B cell (primary cell): ENCODE data around the gene STT3A. TPM values are rescaled to one million over a fixed set of nuclear protein-coding genes. Genes with fewer than 3 reads are reported as not detected.

Experiments used
- ATAC-seq: fragments of 200-7000 bp; cut with Tn5 transposase; one replicate; pipeline ENCODE4 v1.10.0; 2021; ENCODE audit warnings: low read depth, mild to moderate bottlenecking, moderate number of reproducible peaks, moderate library complexity
- CTCF ChIA-PET: fragments of 350-600 bp; sonication (Branson Sonifier 250); formaldehyde crosslinking; loops from one replicate; lab custom pipeline; 2021; ENCODE audit warnings: antibody characterized with exemption, inconsistent platforms; lab: Charles Lee
- POLR2A ChIA-PET: fragments of 350-600 bp; sonication (Branson Sonifier 250); formaldehyde crosslinking; loops from one replicate; lab custom pipeline; 2021; ENCODE audit warnings: antibody characterized with exemption; lab: Charles Lee
- DNase-seq: peaks from one replicate; pipeline ENCODE4 v3.0.0; 2013
- H2AFZ ChIP-seq: 2 replicates; pipeline ENCODE4 v1.6.1; 2012; ENCODE audit warnings: mild to moderate bottlenecking, low read depth, low read length; ENCODE audit not compliant: insufficient read depth, poor library complexity, severe bottlenecking
- H3K27ac ChIP-seq, 2 donors: 1 replicate in 1 of 2; 2 replicates in 1 of 2; pipeline ENCODE4 v1.5.1; 2012 to 2013; ENCODE audit warnings: low read length in 2 of 2, mild to moderate bottlenecking in 2 of 2, moderate library complexity in 1 of 2
- H3K27me3 ChIP-seq, 4 experiments: fragments of 200-600 bp in 1 of 4; sonication (generic) in 1 of 4; replicated peaks in 1 of 4; 1 replicate in 2 of 4; 2 replicates in 2 of 4; pipeline versions ENCODE4 v1.6.1 to v1.7.0; 2013 to 2016; ENCODE audit warnings: low read length in 3 of 4, mild to moderate bottlenecking in 2 of 4, mixed read lengths in 1 of 4, moderate library complexity in 1 of 4; ENCODE audit not compliant: insufficient read depth in 4 of 4, control insufficient read depth in 3 of 4; ENCODE audit errors: control extremely low read depth in 1 of 4
- H3K36me3 ChIP-seq, 2 experiments: replicated peaks in 1 of 2; 1 replicate in 1 of 2; 2 replicates in 1 of 2; pipeline versions ENCODE4 v1.6.1 to v1.7.1; 2013; ENCODE audit warnings: low read length in 1 of 2; ENCODE audit not compliant: insufficient read depth in 2 of 2, control insufficient read depth in 1 of 2; ENCODE audit errors: control extremely low read depth in 1 of 2, extremely low read depth in 1 of 2
- H3K4me1 ChIP-seq, 2 donors: fragments of 200-600 bp in 1 of 2; sonication (generic) in 1 of 2; 1 replicate in 1 of 2; 2 replicates in 1 of 2; pipeline versions ENCODE4 v1.5.1 to v1.6.1; 2013 to 2017; ENCODE audit warnings: low read length in 2 of 2; ENCODE audit not compliant: control insufficient read depth in 2 of 2, insufficient read depth in 2 of 2
- H3K4me2 ChIP-seq: replicated peaks from 2 replicates; pipeline ENCODE3; 2012; ENCODE audit warnings: mild to moderate bottlenecking, low read depth, low read length; ENCODE audit not compliant: poor library complexity, severe bottlenecking
- H3K4me3 ChIP-seq, 5 experiments: fragments of 200-600 bp in 1 of 5; sonication (generic) in 1 of 5; 1 replicate in 3 of 5; 2 replicates in 2 of 5; pipeline versions ENCODE4 v1.5.1 to v1.7.0; 2011 to 2016; ENCODE audit warnings: low read length in 4 of 5, mild to moderate bottlenecking in 4 of 5, low read depth in 2 of 5, control low read depth in 1 of 5, moderate library complexity in 1 of 5; ENCODE audit not compliant: insufficient read depth in 1 of 5; ENCODE audit errors: control extremely low read depth in 1 of 5, extremely low read depth in 1 of 5
- H3K79me2 ChIP-seq: fragments of 200-600 bp; sonication (generic); one replicate; pipeline ENCODE4 v1.6.0; 2016; ENCODE audit warnings: low read length; ENCODE audit not compliant: control insufficient read depth, insufficient read depth
- H3K9ac ChIP-seq: fragments of 200-600 bp; sonication (generic); 2 replicates; pipeline ENCODE4 v1.6.1; 2017; ENCODE audit warnings: mild to moderate bottlenecking, low read length, moderate library complexity
- H3K9me3 ChIP-seq, 3 donors: one replicate each; pipeline versions ENCODE4 v1.6.1 to v1.7.1; 2013; ENCODE audit warnings: low read length in 2 of 3; ENCODE audit not compliant: control insufficient read depth in 2 of 3, insufficient read depth in 1 of 3; ENCODE audit errors: control extremely low read depth in 1 of 3
- H4K20me1 ChIP-seq: 2 replicates; pipeline ENCODE4 v1.6.0; 2012; ENCODE audit warnings: mild to moderate bottlenecking, low read length; ENCODE audit not compliant: insufficient read depth, control insufficient read depth, poor library complexity, severe bottlenecking
- H3K27ac Mint-ChIP-seq: one replicate; pipeline ENCODE4 v1.8.0; 2021; ENCODE audit warnings: mixed read lengths
- H3K27me3 Mint-ChIP-seq: one replicate; pipeline ENCODE4 v1.8.0; 2021; ENCODE audit warnings: mixed read lengths
- H3K4me1 Mint-ChIP-seq: one replicate; pipeline ENCODE4 v1.8.0; 2021; ENCODE audit warnings: mixed read lengths
- H3K4me3 Mint-ChIP-seq: one replicate; pipeline ENCODE4 v1.8.0; 2021; ENCODE audit warnings: mixed read lengths
- H3K9me3 Mint-ChIP-seq: one replicate; pipeline ENCODE4 v1.8.0; 2022; ENCODE audit warnings: mixed read lengths; ENCODE audit not compliant: insufficient read depth
- CTCF ChIP-seq: fragments of 200-600 bp; IDR thresholded peaks from one replicate; pipeline ENCODE4 v1.8.0; 2022; ENCODE audit warnings: antibody characterized with exemption, mild to moderate bottlenecking
- EZH2 ChIP-seq: IDR thresholded peaks from 2 replicates; pipeline ENCODE4 v1.6.1; 2012; ENCODE audit warnings: borderline replicate concordance, low read depth, mild to moderate bottlenecking, moderate library complexity, low read length; ENCODE audit not compliant: insufficient read depth, poor library complexity, severe bottlenecking
- WGBS: methylation state at CpG from one replicate; pipeline ENCODE4 v1.1.5; 2013; ENCODE audit warnings: missing lambda C conversion rate; ENCODE audit not compliant: insufficient coverage; 5-methylcytosine and 5-hydroxymethylcytosine counted together
- intact Hi-C: fragments of 100-400 bp; cut with micrococcal nuclease; formaldehyde crosslinking; loops from one replicate; pipeline ENCODE4 v1.10.0; 2022
- polyA plus RNA-seq: library from polyadenylated mRNA; depleted of rRNA; stranded (reverse); fragments of >200 nt; gene quantifications from 2 replicates; pipeline ENCODE4 v1.2.3, GENCODE V29; 2012
- total RNA-seq, 2 donors: library from RNA; stranded (reverse); fragments of 120-200 nt in 1 of 2; gene quantifications; 1 replicate in 1 of 2; 2 replicates in 1 of 2; pipeline versions ENCODE4 v1.2.3 to v1.2.4, GENCODE V29; 2013 to 2022

Gene STT3A
- total and polyA plus RNA-seq, 2 donors (not counting 1 experiment from before 2014, with no cell fraction given): 29.7 to 78.4 TPM

DNA sequence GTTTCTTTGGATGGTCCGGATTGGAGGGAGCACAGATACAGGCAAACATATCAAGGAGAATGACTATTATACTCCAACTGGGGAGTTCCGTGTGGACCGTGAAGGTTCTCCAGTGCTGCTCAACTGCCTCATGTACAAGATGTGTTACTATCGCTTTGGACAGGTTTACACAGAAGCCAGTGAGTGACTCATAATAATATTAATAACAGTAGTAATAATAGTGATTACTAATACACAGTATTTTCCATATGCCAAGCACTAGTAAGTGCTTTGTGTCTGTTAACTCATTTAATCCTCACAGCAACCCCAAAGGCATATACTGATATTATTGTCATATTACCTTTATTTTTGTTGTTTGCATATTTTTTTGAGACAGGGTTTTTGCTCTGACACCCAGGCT is 25.7 kb downstream of the STT3A start:
- H3K27me3 Mint-ChIP-seq: no peaks in the 10 kb centered on the region
- TF ChIP-seq EZH2 (no peak), CTCF (no peak)
- no peaks in the 10 kb centered on the region for H3K9me3 Mint-ChIP-seq
- intact Hi-C loops: no loop called here
- Histone ChIP-seq H3K79me2 (no peaks in the 10 kb centered on the region), H3K4me3 (no peak overlapping the region), H3K36me3 (peaks cover 1 to 75% of the 10 kb centered on the region in 2 experiments), H3K27me3 (no peaks in the 10 kb centered on the region), H3K4me2 (no peak overlapping the region), H2AFZ (no peak overlapping the region), H4K20me1 (no peaks in the 10 kb centered on the region), H3K4me1 (no peaks in the 10 kb centered on the region), H3K9me3 (no peaks in the 10 kb centered on the region), H3K27ac (no peak overlapping the region), H3K9ac (no peak overlapping the region)
- ATAC-seq (no peak), DNase-seq (no peak)
- CTCF ChIA-PET: no interaction called here
- no peaks in the 10 kb centered on the region for H3K4me1 Mint-ChIP-seq
- WGBS: no CpG with 5 or more reads among the region's 4 CpGs
- no peak overlapping the region for H3K4me3 Mint-ChIP-seq
- POLR2A ChIA-PET: no interaction called here
- no peak overlapping the region for H3K27ac Mint-ChIP-seq

DNA sequence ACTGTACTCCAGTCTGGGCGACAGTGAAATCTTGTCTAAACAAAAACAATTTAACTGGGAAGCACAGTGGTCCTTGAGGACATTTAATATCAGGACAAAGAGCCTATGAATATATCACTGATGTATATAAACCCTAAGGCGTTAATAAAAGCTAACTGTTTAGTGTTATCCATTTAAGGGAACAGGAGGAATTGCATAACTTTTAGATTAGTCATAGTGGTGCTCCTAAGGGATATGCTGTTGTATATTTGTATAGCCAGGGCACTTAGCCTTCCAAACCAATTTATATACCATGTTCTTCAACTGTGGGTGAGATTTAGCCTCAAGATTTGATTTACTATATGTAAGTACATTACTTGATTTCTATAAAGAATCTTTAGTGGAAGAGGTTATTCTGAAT is 29.3 kb downstream of the STT3A start:
- no peak overlapping the region for H3K9ac ChIP-seq
- TF ChIP-seq EZH2 (no peak), CTCF (no peak)
- no peaks in the 10 kb centered on the region for H3K79me2 ChIP-seq
- Mint-ChIP-seq H3K4me1 (peaks cover 14% of the 10 kb centered on the region), H3K4me3 (no peak overlapping the region), H3K9me3 (no peaks in the 10 kb centered on the region), H3K27me3 (no peaks in the 10 kb centered on the region), H3K27ac (no peak overlapping the region)
- no peak overlapping the region for H3K4me2 ChIP-seq
- no peak overlapping the region for H3K4me3 ChIP-seq
- no peaks in the 10 kb centered on the region for H4K20me1 ChIP-seq
- no peaks in the 10 kb centered on the region for H3K27me3 ChIP-seq
- H3K4me1 ChIP-seq: peaks cover 11 to 18% of the 10 kb centered on the region in 2 donors
- peaks cover 1 to 44% of the 10 kb centered on the region in 2 experiments for H3K36me3 ChIP-seq
- POLR2A ChIA-PET: no interaction called here
- CTCF ChIA-PET: interaction anchor here (1.0 kb wide), 1 partner anchor 253 kb away, joined by 4 read pairs; no protein-coding TSS in a partner anchor
- no peak overlapping the region for H3K27ac ChIP-seq
- intact Hi-C loops: no loop called here
- no peak for ATAC-seq
- no peak overlapping the region for H2AFZ ChIP-seq
- DNase-seq: no peak
- H3K9me3 ChIP-seq: no peaks in the 10 kb centered on the region
- no CpG with 5 or more reads among the region's 2 CpGs for WGBS
